ENCODE measurements around the gene RFC1. TPM values are rescaled to one million over a fixed set of nuclear protein-coding genes. Genes with fewer than 3 reads are reported as not detected.

The RFC1 gene
- total and polyA plus RNA-seq, 2 of the 4 experiments (the other 2 are of a cell fraction) = 18.4 to 49.3 TPM

GRCh38 chr4:39357002-39357401, 9.2 kb downstream of the RFC1 start:
- ChIA-PET POLR2A (ENCODE audit: unreplicated experiment) (no interaction called here), CTCF (no interaction called here)
- dilution Hi-C loops (cut with HindIII; ENCODE audit: low sequenced_read_pairs, unreplicated experiment) (no loop called here), in situ Hi-C loops (cut with MboI; ENCODE audit: low sequenced_read_pairs) (no loop called here), intact Hi-C loops (cut with micrococcal nuclease) (no loop called here)
- peaks cover 22% of the 10 kb centered on the region for H4K20me1 ChIP-seq (ENCODE audit: insufficient read depth, low read length)
- H2BK20ac ChIP-seq (ENCODE audit: low read depth, low read length) = no peak overlapping the region
- DNase-seq = no peak
- H3K79me1 ChIP-seq (ENCODE audit: low read depth in 1 of 2, low read length in 2 of 2) = peaks cover 16 to 49% of the 10 kb centered on the region in 2 experiments
- H3K36me3 ChIP-seq (ENCODE audit: control insufficient read depth, insufficient read depth, low read length) = no peaks in the 10 kb centered on the region
- no peak overlapping the region for H4K5ac ChIP-seq (ENCODE audit: low read depth, low read length)
- H3K4me2 ChIP-seq (ENCODE audit: low read depth, low read length) = no peak overlapping the region
- H2AFZ ChIP-seq (replicated peaks; ENCODE audit: low read length, poor library complexity) = no peak overlapping the region
- no peaks in the 10 kb centered on the region for H3K9me3 ChIP-seq (ENCODE audit: control insufficient read depth, insufficient read depth, low read length)
- no peak overlapping the region for H2BK5ac ChIP-seq (ENCODE audit: low read depth, low read length, poor library complexity, severe bottlenecking)
- H3K23ac ChIP-seq (ENCODE audit: low read depth, low read length) = no peak overlapping the region
- H4K91ac ChIP-seq (ENCODE audit: insufficient read depth, low read depth, low read length) = no peak overlapping the region
- H3K4me1 ChIP-seq (ENCODE audit: control insufficient read depth, insufficient read depth, low read length) = peaks cover 5% of the 10 kb centered on the region
- H3K56ac ChIP-seq (ENCODE audit: extremely low read depth, insufficient read depth, low read length) = no peak overlapping the region
- no peak overlapping the region for H3K4ac ChIP-seq (ENCODE audit: low read depth, low read length)
- TF ChIP-seq USF2 (IDR thresholded peaks at IDR 0.05; ENCODE audit: low read depth, low read length) (no peak), SMC3 (IDR thresholded peaks at IDR 0.05; ENCODE audit: low read depth, low read length) (no peak), MAZ (IDR thresholded peaks at IDR 0.05; ENCODE audit: borderline replicate concordance, low read depth, low read length) (no peak), ELK1 (IDR thresholded peaks at IDR 0.05; ENCODE audit: borderline replicate concordance, low read depth, low read length) (no peak), MXI1 (IDR thresholded peaks at IDR 0.05; ENCODE audit: borderline replicate concordance, low read depth, low read length) (no peak), BHLHE40 (IDR thresholded peaks at IDR 0.05; ENCODE audit: low read depth, low read length) (no peak), CEBPB (IDR thresholded peaks at IDR 0.05; ENCODE audit: low read depth, low read length) (no peak), POLR2A (IDR thresholded peaks at IDR 0.05; ENCODE audit: low read depth, low read length) (no peak), CTCF (conservative IDR thresholded peaks at IDR 0.05; ENCODE audit: low read depth, low read length) (no peak), RAD21 (IDR thresholded peaks at IDR 0.05; ENCODE audit: low read length) (no peak), NFE2L2 (IDR thresholded peaks at IDR 0.05; ENCODE audit: low read depth, low read length) (no peak), RFX5 (IDR thresholded peaks at IDR 0.05; ENCODE audit: low read depth, low read length) (no peak), FOS (IDR thresholded peaks at IDR 0.05; ENCODE audit: low read depth, low read length) (no peak), RCOR1 (IDR thresholded peaks at IDR 0.05; ENCODE audit: insufficient replicate concordance, low read length) (no peak), CHD1 (IDR thresholded peaks at IDR 0.05; ENCODE audit: low read depth, low read length) (no peak), MAFK (IDR thresholded peaks at IDR 0.05; ENCODE audit: low read depth, low read length) (no peak)
- 0 out of 2 replicates have a peak, but pooled peaks cover 5% of the 10 kb centered on the region for H3K9me1 ChIP-seq (ENCODE audit: insufficient read depth, low read length)
- no CpG with 5 or more reads among the region's 1 CpG for WGBS, 2 experiments (ENCODE audit: extremely low coverage in 2 of 2, insufficient read length in 1 of 2)
- no peak overlapping the region for H3K18ac ChIP-seq (ENCODE audit: low read depth, low read length)
- no peak overlapping the region for H2AK5ac ChIP-seq (ENCODE audit: low read depth, low read length)
- no peak overlapping the region for H2BK15ac ChIP-seq (ENCODE audit: low read depth, low read length)
- no peak overlapping the region for H3K14ac ChIP-seq (replicated peaks; ENCODE audit: low read depth, low read length)
- ATAC-seq (ENCODE audit: low read depth) = no peak
- no peak overlapping the region for H3K27ac ChIP-seq (ENCODE audit: insufficient read depth, low read length)
- H2AK9ac ChIP-seq (replicated peaks; ENCODE audit: low read depth, low read length, poor library complexity) = no peak overlapping the region
- H3K4me3 ChIP-seq (ENCODE audit: insufficient read depth, low read depth, low read length) = no peak overlapping the region
- no peak overlapping the region for H2BK120ac ChIP-seq (ENCODE audit: low read depth, low read length)
- no peak overlapping the region for H3K9ac ChIP-seq (ENCODE audit: low read depth, low read length)
- no peak overlapping the region for H4K8ac ChIP-seq (ENCODE audit: low read depth in 2 of 2, low read length in 2 of 2)
- no TSS peak for BruUV-seq (replicated peaks)
- no peaks in the 10 kb centered on the region for H3K27me3 ChIP-seq (ENCODE audit: control insufficient read depth, insufficient read depth, low read length)

All from IMR-90 (cell line).